Common myeloid progenitor, CD34-positive (primary cell): ENCODE data around the gene CACNB2.
A peak's percentile ranks its signal among the peaks of the same experiment; 100 is the strongest.

Experiments
- CTCF ChIA-PET: fragments of 350-600 bp; sonication (Branson Sonifier 250); formaldehyde crosslinking; loops from one replicate; lab custom pipeline; 2021; ENCODE audit warnings: antibody characterized with exemption; lab: Charles Lee
- POLR2A ChIA-PET: fragments of 350-600 bp; sonication (Branson Sonifier 250); formaldehyde crosslinking; loops from one replicate; lab custom pipeline; 2021; ENCODE audit warnings: antibody characterized with exemption; lab: Charles Lee
- DNase-seq, 3 donors: peaks; one replicate each; pipeline versions ENCODE4 v3.0.0 to v3.0.0-alpha.2; 2013
- H3K27ac ChIP-seq, 2 experiments: 1 replicate in 1 of 2; 2 replicates in 1 of 2; pipeline ENCODE4 v1.7.0; 2013; ENCODE audit warnings: inconsistent platforms in 2 of 2, low read length in 2 of 2, mild to moderate bottlenecking in 2 of 2, low read depth in 1 of 2, moderate library complexity in 1 of 2; ENCODE audit not compliant: severe bottlenecking in 2 of 2, insufficient read depth in 1 of 2, poor library complexity in 1 of 2
- H3K27me3 ChIP-seq, 5 experiments: replicated peaks in 2 of 5; 1 replicate in 3 of 5; 2 replicates in 2 of 5; pipeline versions ENCODE4 v1.6.1 to v1.7.0; 2013; ENCODE audit warnings: low read length in 4 of 5, mild to moderate bottlenecking in 2 of 5, moderate library complexity in 2 of 5, inconsistent platforms in 1 of 5; ENCODE audit not compliant: insufficient read depth in 5 of 5, control insufficient read depth in 4 of 5
- H3K36me3 ChIP-seq, 4 experiments: 1 replicate in 2 of 4; 2 replicates in 2 of 4; pipeline versions ENCODE4 v1.6.1 to v1.7.0; 2013; ENCODE audit warnings: low read length in 3 of 4, control low read depth in 1 of 4, mild to moderate bottlenecking in 1 of 4; ENCODE audit not compliant: control insufficient read depth in 4 of 4, insufficient read depth in 4 of 4
- H3K4me1 ChIP-seq, 4 experiments: 1 replicate in 3 of 4; 2 replicates in 1 of 4; pipeline versions ENCODE4 v1.6.1 to v1.7.1; 2013; ENCODE audit warnings: low read length in 3 of 4, mild to moderate bottlenecking in 3 of 4, control low read depth in 1 of 4, inconsistent platforms in 1 of 4, moderate library complexity in 1 of 4; ENCODE audit not compliant: control insufficient read depth in 4 of 4, insufficient read depth in 4 of 4; ENCODE audit errors: control extremely low read depth in 1 of 4
- H3K4me3 ChIP-seq, 7 experiments: 1 replicate in 4 of 7; 2 replicates in 3 of 7; pipeline versions ENCODE4 v1.5.1 to v1.7.0; 2013; ENCODE audit warnings: mild to moderate bottlenecking in 7 of 7, low read length in 6 of 7, moderate library complexity in 6 of 7, inconsistent platforms in 2 of 7, low read depth in 2 of 7, control low read depth in 1 of 7; ENCODE audit not compliant: insufficient read depth in 4 of 7, control insufficient read depth in 1 of 7; ENCODE audit errors: extremely low read depth in 1 of 7
- H3K9me3 ChIP-seq, 5 experiments: 1 replicate in 4 of 5; 2 replicates in 1 of 5; pipeline versions ENCODE4 v1.6.1 to v1.7.1; 2013; ENCODE audit warnings: low read length in 4 of 5, mild to moderate bottlenecking in 2 of 5, inconsistent platforms in 1 of 5, low read depth in 1 of 5, moderate library complexity in 1 of 5; ENCODE audit not compliant: control insufficient read depth in 4 of 5, insufficient read depth in 2 of 5; ENCODE audit errors: control extremely low read depth in 1 of 5
- WGBS: methylation state at CpG from one replicate; pipeline ENCODE4 v1.1.5; 2013; ENCODE audit not compliant: insufficient coverage; 5-methylcytosine and 5-hydroxymethylcytosine counted together

The CACNB2 gene

GRCh38 chr10:18308600-18308999, 168.4 kb downstream of the CACNB2 start:
- Histone ChIP-seq H3K4me1 (peaks cover 0 to 6% (median 2%) of the 10 kb centered on the region in 4 experiments), H3K27me3 (no peaks in the 10 kb centered on the region), H3K4me3 (no peak overlapping the region), H3K9me3 (no peaks in the 10 kb centered on the region), H3K27ac (no peak overlapping the region), H3K36me3 (peaks cover 0 to 2% (median 0%) of the 10 kb centered on the region in 4 experiments)
- ChIA-PET CTCF (interaction anchor here (0.6 to 1.0 kb wide), 2 partner anchors 37 to 63 kb away, joined by 3 to 4 read pairs; no protein-coding TSS in a partner anchor), POLR2A (no interaction called here)
- WGBS, result 100% methylated on average over 2 of the region's 3 CpGs
- no peak for DNase-seq

GRCh38 chr10:18310761-18311160, 170.5 kb downstream of the CACNB2 start:
- H3K36me3 ChIP-seq, result peaks cover 0 to 2% (median 0%) of the 10 kb centered on the region in 4 experiments
- H3K4me3 ChIP-seq, result no peak overlapping the region
- POLR2A ChIA-PET, result no interaction called here
- CTCF ChIA-PET, result no interaction called here
- H3K27me3 ChIP-seq, result no peaks in the 10 kb centered on the region
- H3K9me3 ChIP-seq, result no peaks in the 10 kb centered on the region
- WGBS, result 100% methylated on average over 1 of the region's 2 CpGs
- H3K4me1 ChIP-seq, result no peaks in the 10 kb centered on the region
- no peak overlapping the region for H3K27ac ChIP-seq
- no peak for DNase-seq

- CTCF ChIA-PET, result interaction anchor here (0.6 to 1.2 kb wide), 6 partner anchors 9 to 93 kb away, joined by 3 to 4 read pairs (median 3); no protein-coding TSS in a partner anchor
These were observed 172.3 kb downstream of the CACNB2 start for GRCh38 chr10:18312374-18313139.

GRCh38 chr10:18313140-18313530, 172.9 kb downstream of the CACNB2 start:
- H3K4me1 ChIP-seq, result no peaks in the 10 kb centered on the region
- POLR2A ChIA-PET, result no interaction called here
- H3K27ac ChIP-seq, result no peak overlapping the region
- peaks cover 0 to 2% (median 0%) of the 10 kb centered on the region in 4 experiments for H3K36me3 ChIP-seq
- CTCF ChIA-PET, result interaction anchor here (0.9 kb wide), 1 partner anchor 75 kb away, joined by 3 read pairs; no protein-coding TSS in a partner anchor
- H3K9me3 ChIP-seq, result no peaks in the 10 kb centered on the region
- no peak for DNase-seq
- no peak overlapping the region for H3K4me3 ChIP-seq
- no peaks in the 10 kb centered on the region for H3K27me3 ChIP-seq
- 93% methylated on average over 10 of the region's 10 CpGs for WGBS

More at GRCh38 chr10:18312374-18313139, 172.3 kb downstream of the CACNB2 start:
- POLR2A ChIA-PET, result no interaction called here
- Histone ChIP-seq H3K9me3 (no peaks in the 10 kb centered on the region), H3K4me1 (no peaks in the 10 kb centered on the region), H3K27ac (no peak overlapping the region), H3K27me3 (no peaks in the 10 kb centered on the region), H3K36me3 (peaks cover 0 to 2% (median 0%) of the 10 kb centered on the region in 4 experiments), H3K4me3 (no peak overlapping the region)
- DNase-seq, result peak; percentile 19 to 63 (median 58)
- 91% methylated on average over 3 of the region's 7 CpGs for WGBS

- ChIA-PET CTCF (interaction anchor here (0.8 to 0.9 kb wide), 2 partner anchors 14 to 75 kb away, joined by 3 read pairs; no protein-coding TSS in a partner anchor), POLR2A (no interaction called here)
- Histone ChIP-seq H3K27me3 (no peaks in the 10 kb centered on the region), H3K9me3 (no peaks in the 10 kb centered on the region), H3K4me1 (no peaks in the 10 kb centered on the region), H3K36me3 (peaks cover 0 to 2% (median 0%) of the 10 kb centered on the region in 4 experiments), H3K27ac (no peak overlapping the region), H3K4me3 (no peak overlapping the region)
- 100% methylated on average over 2 of the region's 6 CpGs for WGBS
- DNase-seq, result no peak
These were observed 173.4 kb downstream of the CACNB2 start for GRCh38 chr10:18313626-18314025.

- no peak overlapping the region for H3K4me3 ChIP-seq
- CTCF ChIA-PET, result no interaction called here
- DNase-seq, result no peak
- no peaks in the 10 kb centered on the region for H3K4me1 ChIP-seq
- no peaks in the 10 kb centered on the region for H3K9me3 ChIP-seq
- 94% methylated on average over 3 of the region's 3 CpGs for WGBS
- H3K36me3 ChIP-seq, result no peaks in the 10 kb centered on the region
- H3K27ac ChIP-seq, result no peak overlapping the region
- POLR2A ChIA-PET, result no interaction called here
- H3K27me3 ChIP-seq, result no peaks in the 10 kb centered on the region
These were observed 179.4 kb downstream of the CACNB2 start for GRCh38 chr10:18319628-18320027.

- DNase-seq, result no peak
- no CpG with 5 or more reads among the region's 1 CpG for WGBS
- H3K9me3 ChIP-seq, result no peaks in the 10 kb centered on the region
- no peaks in the 10 kb centered on the region for H3K27me3 ChIP-seq
- no peak overlapping the region for H3K4me3 ChIP-seq
- H3K4me1 ChIP-seq, result no peaks in the 10 kb centered on the region
- H3K27ac ChIP-seq, result no peak overlapping the region
- ChIA-PET CTCF (interaction anchor here (1.2 kb wide), 1 partner anchor 12 kb away, joined by 3 read pairs; no protein-coding TSS in a partner anchor), POLR2A (no interaction called here)
- no peaks in the 10 kb centered on the region for H3K36me3 ChIP-seq
These were observed 181.1 kb downstream of the CACNB2 start for GRCh38 chr10:18321371-18321770.
